GM21528 (cell line): ENCODE data around the gene PBOV1.

Source experiments
- ATAC-seq: cut with Tn5 transposase; IDR thresholded peaks from one replicate; pipeline ENCODE4 v1.9.1; 2021; ENCODE audit warnings: mild to moderate bottlenecking, moderate library complexity; ENCODE audit not compliant: unreplicated experiment, low FRiP score

Gene PBOV1

DNA sequence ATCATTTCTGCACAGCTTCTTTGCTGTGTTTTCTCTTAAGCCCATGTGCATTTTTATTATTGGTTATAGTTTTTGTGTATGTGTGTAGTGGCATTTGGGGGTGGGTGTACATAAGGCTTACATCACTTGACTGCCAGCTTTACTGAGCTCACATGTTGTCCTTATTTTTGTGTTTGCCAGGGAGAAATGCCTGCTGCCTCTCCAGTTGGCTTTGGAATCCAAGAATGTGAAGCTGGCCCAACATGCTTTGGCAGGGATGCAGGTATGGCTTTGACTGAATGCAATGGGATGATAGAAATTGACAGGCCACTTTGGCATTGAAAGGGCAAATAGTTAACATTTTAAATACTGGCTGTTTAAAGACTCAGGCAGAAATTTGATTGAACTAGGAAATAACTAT is 11.4 kb downstream of the PBOV1 start:
- ATAC-seq = no peak

DNA sequence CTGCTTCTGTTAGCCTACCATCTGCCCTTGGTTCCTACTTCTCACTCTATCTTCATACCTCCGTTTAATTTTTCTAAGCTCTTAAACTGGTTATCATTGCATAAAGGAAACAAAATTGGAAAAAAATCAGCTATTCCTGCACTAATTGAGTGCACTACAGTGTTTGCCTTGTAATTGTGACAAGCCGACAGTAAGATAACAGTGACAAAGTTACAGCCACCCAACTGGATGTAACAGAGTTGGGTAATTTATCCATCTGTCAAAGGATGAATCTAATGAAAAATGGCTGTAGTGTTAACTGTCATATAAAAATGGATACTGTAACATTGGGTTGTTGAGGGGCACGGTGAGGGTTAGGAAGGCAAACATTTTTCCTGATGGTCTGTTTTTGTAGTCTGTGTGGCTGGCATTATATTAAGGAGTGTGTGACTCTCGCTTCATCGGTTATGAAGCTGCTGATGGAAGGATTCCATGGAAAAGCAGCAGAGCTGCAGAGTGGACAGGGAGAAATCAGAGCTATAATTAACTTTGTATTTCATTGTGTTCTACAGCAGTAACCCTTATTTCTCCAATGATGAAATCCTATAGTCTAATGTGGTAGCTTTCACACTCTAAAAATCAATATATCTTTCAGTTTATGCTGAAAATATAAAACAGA is 12.7 kb downstream of the PBOV1 start:
- no peak for ATAC-seq

DNA sequence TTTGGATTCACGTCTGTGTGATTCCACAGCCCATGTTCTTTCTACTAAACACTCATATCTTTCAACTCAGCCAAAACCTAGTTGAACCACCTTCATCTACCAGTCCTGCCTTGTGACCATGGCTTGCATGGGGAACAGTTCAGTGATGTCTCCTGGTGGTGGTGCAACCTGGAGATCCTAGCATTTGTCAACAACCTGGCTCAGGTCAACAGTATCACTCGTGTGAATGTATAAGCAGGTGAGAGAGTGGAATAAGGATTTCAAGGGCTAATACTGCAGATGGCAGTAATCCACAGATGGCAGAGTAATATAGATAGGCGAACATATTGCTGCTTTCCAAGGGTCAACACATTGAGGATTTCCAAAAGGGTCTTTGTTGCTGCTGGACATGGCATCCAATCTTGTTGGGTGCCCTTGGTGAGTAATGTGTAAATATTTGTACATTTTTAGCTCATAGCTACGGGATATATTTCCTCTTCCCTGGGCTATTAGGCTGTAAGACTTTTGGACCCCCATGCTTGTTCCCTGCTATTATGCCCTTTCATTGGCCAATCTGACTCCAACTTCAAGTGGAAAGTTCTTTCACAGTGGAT is 13.4 kb downstream of the PBOV1 start:
- ATAC-seq = no peak

DNA sequence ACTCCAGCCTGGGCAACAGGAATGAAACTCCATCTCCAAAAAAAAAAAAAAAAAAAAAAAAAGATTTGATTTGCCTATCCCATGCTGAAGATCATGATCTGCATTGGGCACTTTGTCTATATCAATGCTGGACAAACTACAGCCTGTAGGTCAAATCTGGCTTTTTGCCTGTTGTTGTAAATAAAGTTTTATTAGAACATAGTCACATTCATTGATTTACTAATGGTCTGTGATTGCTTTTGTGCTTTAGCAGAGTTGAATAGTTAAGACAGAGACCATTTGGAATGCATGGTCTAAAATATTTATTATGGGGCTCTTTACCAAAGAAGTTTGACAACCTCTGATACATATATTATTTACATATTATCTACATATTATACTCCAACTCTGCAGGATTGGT is 14.0 kb downstream of the PBOV1 start:
- ATAC-seq = no peak

DNA sequence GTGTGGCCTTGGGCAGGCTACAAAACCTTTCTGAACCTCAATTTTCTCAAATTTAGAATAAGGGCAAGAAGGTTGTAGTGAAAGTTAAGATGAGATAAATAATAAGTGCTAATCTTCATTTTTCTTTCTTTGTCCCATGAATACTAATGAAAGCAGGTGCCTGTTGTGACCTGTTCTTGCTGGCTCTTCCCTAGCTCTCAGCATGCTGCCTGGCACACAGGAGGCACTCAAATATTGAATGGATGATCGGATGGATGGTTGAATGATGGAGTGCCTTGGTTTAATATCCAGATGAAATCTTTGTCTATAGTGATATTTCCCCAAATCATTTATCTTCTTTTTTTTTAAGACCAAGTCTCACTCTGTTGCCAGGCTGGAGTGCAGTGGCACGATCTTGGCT is 15.0 kb downstream of the PBOV1 start:
- no peak for ATAC-seq

DNA sequence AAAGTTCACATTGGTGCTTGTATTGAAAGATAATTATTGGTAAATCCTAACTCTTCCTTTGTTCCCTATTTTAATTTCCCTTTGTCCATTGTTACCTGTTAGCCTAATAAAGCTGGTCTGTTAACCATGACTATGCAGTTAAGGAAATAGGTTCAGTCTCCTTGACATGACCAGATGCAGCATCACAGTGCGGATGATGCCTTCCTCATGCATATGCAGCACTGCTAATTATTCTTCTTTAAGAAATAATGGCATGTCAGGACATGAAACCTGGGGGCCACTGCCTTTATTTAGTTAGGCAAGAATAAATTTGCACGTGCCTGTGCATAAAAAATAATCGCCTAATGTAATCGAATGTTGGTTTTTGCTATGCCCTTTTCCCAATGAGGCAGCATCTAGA is 16.5 kb downstream of the PBOV1 start:
- ATAC-seq = no peak

DNA sequence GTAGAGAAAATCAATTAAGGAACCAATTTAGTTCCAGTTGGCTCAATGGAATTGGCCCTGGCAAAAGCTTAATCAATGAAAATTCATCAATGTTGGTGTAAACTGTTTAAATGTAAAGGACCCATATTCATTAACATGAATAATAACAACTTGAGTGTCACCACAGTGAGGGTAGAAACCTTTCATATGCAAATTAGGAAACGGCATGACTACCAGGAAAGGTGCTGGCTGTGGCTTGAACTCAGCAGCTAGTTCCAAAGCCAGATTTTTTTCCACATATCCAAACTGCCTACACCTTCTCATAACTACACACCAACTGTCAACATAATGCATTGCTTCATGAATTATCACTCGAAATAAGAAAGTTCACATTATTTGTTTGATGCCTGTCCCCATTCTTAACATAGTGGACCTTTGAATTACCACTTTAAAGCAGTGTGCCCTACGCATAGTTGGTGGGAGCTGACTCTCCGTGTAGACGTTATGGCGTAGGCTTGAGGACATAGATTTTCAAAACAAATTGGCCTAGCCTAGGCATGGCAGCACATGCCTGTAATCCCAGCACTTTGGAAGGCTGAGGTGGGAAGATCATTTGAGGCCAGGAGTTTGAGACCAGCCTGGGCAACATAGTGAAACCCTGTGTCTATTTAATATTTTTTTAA is 19.7 kb downstream of the PBOV1 start:
- no peak for ATAC-seq

DNA sequence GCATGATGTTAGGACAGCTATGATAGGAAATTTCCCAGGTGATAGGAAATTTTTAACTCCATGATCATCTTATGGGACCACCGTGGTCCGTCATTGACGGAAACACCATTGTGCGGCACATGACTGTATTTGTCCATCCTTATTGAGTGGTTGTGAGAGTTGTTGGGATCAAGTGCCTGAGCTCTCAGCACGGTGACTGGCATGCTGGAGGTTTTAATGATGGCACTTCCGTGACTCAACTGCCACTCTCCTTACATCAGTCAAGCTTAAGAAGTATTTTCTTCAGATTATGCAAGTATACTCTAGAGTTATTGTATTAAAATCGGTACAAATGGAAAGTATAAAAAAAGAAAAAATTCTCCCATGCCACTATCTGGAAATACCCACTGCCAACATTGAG is 20.7 kb downstream of the PBOV1 start:
- ATAC-seq = no peak

DNA sequence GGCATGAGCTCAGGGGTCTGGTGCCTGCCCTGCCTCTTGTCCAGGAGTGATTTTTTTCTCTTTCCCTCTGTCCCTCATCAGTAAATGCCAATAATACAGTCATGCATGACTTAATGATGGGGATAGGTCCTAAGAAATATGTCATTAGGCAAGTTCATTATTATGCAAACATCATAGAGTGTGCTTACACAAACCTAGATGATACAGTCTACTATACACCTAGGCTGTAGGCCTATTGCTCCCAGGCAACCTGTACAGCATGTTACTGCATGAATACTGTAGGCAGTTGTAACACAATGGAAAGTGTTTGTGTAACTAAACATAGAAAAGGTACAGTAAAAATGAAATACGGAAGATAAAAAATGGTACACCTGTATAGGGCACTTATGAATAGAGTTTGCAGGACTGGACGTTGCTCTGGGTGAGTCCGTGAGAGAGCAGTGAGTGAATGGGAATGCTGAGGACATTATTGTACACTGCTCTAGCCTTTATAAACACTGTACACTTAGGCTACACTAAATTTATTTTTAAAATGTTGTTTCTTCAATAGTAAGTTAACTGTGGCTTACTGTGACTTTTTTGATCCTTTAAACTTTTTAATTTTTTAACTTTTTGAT is 22.1 kb downstream of the PBOV1 start:
- ATAC-seq = no peak

DNA sequence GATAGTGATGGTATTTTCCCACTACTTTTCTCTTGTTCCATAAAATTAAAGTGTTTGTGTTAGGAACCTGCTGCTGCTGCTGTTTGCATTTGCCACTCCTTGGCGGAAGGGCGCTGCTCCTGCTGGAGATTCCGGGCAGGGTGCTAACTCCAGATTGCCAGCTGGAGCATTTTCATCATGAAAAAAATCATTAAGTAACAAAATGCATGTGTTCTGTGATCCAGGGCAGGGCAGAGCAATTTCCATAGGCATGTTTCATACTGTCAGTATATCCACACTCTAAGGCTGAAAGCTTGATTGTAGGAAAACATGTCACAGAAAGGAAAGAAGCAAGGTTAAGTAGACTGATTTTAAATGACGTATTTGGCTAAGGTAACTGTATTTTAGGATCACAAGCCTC is 24.0 kb downstream of the PBOV1 start:
- ATAC-seq = no peak

DNA sequence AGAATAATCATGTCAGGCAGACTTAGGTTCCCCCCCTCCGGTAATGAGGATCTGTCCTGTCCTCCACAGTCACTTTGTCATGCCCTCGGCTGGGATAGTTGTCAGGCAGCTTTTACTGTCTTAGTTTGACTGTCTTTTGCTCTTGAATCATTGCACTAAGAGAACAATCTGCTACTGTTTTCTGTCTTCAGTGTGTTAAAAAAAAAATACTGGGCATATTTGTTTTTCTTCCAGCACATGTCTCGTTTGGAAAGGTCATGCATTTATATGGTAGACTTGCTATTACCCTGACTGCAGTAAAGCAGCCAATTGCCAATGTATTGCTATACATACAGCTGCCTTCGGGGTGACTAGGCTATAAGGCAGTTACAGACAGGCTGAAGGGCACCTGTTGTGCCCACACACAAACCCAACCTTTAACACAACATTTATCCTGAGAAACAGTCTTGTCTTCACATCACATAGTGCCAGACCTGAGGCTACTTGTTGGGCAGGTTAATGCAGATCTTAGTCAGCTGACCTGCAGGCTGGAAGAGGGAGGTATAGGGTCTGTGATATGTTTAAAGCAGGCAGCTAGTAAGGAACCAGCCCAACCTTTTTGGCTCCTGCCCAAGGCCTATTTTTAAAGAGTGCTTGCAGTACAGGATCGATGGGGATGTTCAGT is 29.9 kb downstream of the PBOV1 start:
- ATAC-seq = no peak

DNA sequence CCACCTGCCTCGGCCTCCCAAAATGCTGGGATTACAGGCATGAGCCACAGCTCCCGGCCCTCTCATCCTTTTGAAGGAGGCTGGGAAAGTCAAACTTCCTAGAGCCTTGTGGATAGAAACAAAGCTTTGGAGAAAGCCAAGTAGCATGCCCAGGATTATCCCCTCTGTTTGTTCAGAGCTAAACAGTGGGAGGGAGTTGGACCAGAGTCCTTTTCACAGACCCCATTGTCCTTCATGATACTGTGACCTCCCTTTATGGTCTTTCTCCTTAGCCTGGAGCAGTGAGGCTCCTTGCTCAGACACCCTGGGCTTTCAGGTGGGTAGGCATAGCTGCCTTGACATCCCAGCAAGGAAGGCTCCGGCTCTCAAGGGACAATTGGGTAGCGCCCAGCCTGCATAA is 31.1 kb downstream of the PBOV1 start:
- ATAC-seq = no peak

DNA sequence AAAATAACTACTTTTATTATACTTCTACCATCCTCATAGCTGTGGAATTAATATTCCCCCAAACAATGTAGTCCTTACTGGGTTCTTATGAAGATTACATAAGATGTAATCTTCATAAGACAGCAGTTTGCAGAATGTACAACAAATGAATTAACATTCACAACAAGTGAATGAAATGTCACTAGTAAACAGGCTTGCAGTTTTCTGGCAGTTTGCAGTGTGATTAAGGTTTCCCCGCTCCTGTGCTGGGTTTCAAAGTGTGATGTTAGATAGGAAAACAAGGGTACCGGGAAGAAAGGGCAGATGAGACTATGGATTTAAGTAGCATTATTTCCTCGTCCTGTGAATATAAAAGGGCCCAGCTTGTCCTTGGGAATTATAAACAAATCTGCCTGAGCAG is 34.1 kb downstream of the PBOV1 start:
- ATAC-seq = no peak

DNA sequence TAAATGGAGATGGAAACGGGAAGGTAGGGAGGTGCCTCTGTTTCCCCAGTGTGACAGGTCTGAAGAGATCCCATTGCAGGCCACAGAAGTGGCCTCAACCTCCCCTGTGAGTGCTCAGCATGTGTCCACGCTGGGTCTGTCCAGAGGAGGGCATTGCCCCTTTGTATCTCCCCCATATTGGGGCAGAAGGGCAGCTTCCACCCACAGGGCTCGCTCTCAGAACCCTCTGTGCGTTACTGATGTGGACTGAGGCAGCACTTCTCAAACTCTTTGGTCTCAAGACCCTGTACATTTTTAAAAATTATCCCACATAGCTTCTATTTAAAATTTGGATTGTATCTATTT is 34.5 kb downstream of the PBOV1 start:
- ATAC-seq = no peak

DNA sequence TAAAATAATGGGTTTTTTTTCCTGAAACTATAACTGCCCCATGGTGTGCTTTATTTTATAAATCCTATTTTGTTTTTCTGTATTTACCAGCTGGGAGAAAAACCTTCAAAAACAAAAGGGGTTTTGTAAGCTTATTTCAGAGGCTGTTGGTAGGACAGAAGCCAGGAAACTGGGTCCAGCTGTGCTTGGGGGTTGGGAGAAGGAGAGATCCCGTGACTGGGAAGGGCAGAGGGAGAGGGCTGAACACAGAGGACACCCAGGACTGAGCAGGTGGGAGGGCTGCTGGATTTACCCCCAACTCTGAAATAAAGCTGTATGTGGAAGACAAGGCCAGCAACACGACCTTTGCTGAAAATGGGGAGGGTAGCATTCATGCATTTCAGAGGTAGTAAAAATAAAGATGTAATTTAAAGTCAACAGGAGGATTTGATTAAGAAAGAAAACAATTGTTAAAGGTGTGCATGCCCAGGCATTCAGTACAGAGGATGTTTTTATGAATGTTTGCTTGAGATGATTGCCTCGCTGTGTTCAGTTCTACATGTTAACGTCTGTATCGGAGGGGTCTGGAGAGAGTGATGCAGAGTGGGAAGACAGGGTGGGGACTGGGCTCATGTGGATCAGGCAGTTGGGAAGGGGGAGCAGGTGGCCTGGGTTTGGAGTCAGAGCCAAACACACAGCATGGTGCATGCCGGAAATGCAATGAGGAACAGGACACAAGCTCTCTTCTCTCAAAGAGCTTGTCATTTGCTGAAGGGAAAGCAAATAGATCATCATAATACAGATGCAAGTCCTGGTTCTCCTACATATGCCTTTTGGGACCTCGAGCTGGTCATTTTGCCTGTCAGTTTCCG is 35.1 kb downstream of the PBOV1 start:
- ATAC-seq = no peak

DNA sequence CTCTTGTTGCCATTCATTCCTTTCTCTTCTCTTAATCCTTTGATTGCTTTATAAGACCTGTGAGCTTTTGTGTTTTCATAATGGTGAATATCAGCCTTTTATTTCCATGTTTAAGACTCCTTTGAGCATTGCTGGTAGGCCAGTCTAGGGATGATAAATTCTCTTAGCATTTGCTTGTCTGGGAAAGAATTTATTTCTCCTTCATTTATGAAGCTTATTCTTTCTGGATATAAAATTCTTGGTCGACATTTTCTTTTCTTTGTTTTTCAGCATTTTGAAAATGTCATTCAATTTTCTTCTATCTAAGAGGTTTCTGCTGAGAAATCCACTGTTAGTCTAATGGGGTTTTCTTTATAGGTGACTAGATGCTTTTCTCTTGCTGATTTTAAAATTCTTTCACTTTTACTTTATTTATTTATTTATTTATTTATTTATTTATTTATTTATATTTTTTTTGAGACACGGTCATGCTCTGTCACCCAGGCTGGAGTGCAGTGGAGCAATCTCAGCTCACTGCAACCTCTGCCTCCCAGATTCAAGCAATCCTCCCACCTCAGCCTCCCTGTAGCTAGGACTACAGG is 41.5 kb downstream of the PBOV1 start:
- no peak for ATAC-seq

DNA sequence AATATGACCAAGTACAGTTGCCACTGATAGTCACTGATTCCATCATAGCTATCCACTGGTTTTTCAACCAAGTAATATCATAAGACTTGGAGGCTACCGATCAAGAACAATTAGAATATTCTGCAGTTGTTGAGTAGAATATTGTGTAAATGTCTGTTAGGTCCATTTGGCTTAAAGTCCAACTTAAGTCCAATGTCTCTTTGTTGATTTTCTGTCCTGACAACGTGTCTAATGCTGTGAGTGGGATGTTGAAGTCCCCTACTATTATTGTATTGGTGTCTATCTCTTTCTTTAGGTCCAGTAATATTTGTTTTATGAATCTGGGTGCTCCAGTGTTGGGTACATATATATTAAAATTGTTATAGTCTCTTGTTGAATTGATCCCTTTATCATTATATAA is 42.7 kb downstream of the PBOV1 start:
- no peak for ATAC-seq
